Measurements from ENCODE around the gene SPTLC2. TPM values are rescaled to one million over a fixed set of nuclear protein-coding genes. Genes with fewer than 3 reads are reported as not detected.

SPTLC2 gene
- total RNA-seq, 2 experiments from 2014 or later, result 23.7 to 30.2 TPM

DNA sequence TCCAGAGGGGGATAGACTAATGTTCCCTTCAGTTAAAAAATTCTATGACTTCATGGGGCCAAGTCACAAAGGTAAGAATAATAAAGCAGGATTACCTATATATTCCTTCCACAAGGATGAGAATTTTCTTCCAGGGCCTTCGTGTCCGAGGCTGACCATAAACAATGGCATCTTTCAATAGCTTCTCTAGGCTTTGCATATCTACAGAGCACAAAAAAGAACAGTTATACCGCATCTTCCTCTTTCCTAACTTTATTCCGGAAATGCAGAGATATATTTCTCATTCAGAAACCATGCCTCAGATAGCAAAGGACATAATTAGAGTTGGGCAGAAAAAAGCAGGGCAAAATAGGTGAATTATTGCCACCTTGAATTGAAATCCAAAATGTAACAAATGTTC lies 59.5 kb downstream of the SPTLC2 start:
- intact Hi-C loops (cut with micrococcal nuclease), result no loop called here

GRCh38 chr14:77554816-77555599 lies 61.4 kb downstream of the SPTLC2 start:
- peak; percentile 12 for ATAC-seq
- no peak for DNase-seq
- no peaks in the 10 kb centered on the region for H3K9me3 Mint-ChIP-seq
- H3K36me3 Mint-ChIP-seq (ENCODE audit: low read depth), result peaks cover 35% of the 10 kb centered on the region
- peak overlapping the region; percentile 92 for H3K27ac Mint-ChIP-seq
- H3K4me1 Mint-ChIP-seq (ENCODE audit: low read depth), result peaks cover 17% of the 10 kb centered on the region
- POLR2A ChIA-PET, result interaction anchor here (1.9 kb wide), 1 partner anchor 55 kb away, joined by 4 read pairs; no protein-coding TSS in a partner anchor
- no peaks in the 10 kb centered on the region for H3K27me3 Mint-ChIP-seq
- CTCF ChIA-PET, result interaction anchor here (5.7 kb wide), 1 partner anchor 96 kb away, joined by 27 read pairs; no protein-coding TSS in a partner anchor
- no peak overlapping the region for H3K4me3 Mint-ChIP-seq
- TF ChIP-seq, protein P1, sequence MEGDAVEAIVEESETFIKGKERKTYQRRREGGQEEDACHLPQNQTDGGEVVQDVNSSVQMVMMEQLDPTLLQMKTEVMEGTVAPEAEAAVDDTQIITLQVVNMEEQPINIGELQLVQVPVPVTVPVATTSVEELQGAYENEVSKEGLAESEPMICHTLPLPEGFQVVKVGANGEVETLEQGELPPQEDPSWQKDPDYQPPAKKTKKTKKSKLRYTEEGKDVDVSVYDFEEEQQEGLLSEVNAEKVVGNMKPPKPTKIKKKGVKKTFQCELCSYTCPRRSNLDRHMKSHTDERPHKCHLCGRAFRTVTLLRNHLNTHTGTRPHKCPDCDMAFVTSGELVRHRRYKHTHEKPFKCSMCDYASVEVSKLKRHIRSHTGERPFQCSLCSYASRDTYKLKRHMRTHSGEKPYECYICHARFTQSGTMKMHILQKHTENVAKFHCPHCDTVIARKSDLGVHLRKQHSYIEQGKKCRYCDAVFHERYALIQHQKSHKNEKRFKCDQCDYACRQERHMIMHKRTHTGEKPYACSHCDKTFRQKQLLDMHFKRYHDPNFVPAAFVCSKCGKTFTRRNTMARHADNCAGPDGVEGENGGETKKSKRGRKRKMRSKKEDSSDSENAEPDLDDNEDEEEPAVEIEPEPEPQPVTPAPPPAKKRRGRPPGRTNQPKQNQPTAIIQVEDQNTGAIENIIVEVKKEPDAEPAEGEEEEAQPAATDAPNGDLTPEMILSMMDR (IDR thresholded peaks at IDR 0.05), result no peak
- intact Hi-C loops (cut with micrococcal nuclease), result no loop called here

More for the DNA sequence above, 59.5 kb downstream of the SPTLC2 start:
- no peaks in the 10 kb centered on the region for H3K27me3 Mint-ChIP-seq
- H3K4me1 Mint-ChIP-seq (ENCODE audit: low read depth), result peaks cover 17% of the 10 kb centered on the region
- DNase-seq (no peak), ATAC-seq (no peak)
- H3K27ac Mint-ChIP-seq, result peak overlapping the region; percentile 20
- peaks cover 31% of the 10 kb centered on the region for H3K36me3 Mint-ChIP-seq (ENCODE audit: low read depth)
- TF ChIP-seq, protein P1 (IDR thresholded peaks at IDR 0.05), result no peak
- no peaks in the 10 kb centered on the region for H3K9me3 Mint-ChIP-seq
- ChIA-PET CTCF (no interaction called here), POLR2A (no interaction called here)
- H3K4me3 Mint-ChIP-seq, result no peak overlapping the region

GRCh38 chr14:77554207-77554606 lies 62.2 kb downstream of the SPTLC2 start:
- peak overlapping the region; percentile 92 for H3K27ac Mint-ChIP-seq
- ChIA-PET CTCF (interaction anchor here (5.7 kb wide), 1 partner anchor 95 kb away, joined by 27 read pairs; no protein-coding TSS in a partner anchor), POLR2A (interaction anchor here (1.9 kb wide), 1 partner anchor 54 kb away, joined by 4 read pairs; no protein-coding TSS in a partner anchor)
- peak; percentile 51 for DNase-seq
- ATAC-seq, result peak; percentile 70
- no peaks in the 10 kb centered on the region for H3K9me3 Mint-ChIP-seq
- H3K4me1 Mint-ChIP-seq (ENCODE audit: low read depth), result peaks cover 17% of the 10 kb centered on the region
- no peaks in the 10 kb centered on the region for H3K27me3 Mint-ChIP-seq
- peaks cover 41% of the 10 kb centered on the region for H3K36me3 Mint-ChIP-seq (ENCODE audit: low read depth)
- intact Hi-C loops (cut with micrococcal nuclease), result no loop called here
- TF ChIP-seq, protein P1 (IDR thresholded peaks at IDR 0.05), result no peak
- H3K4me3 Mint-ChIP-seq, result no peak overlapping the region

GRCh38 chr14:77549451-77549850 lies 67.0 kb downstream of the SPTLC2 start:
- Mint-ChIP-seq H3K4me3 (no peak overlapping the region), H3K9me3 (no peaks in the 10 kb centered on the region), H3K27me3 (no peaks in the 10 kb centered on the region), H3K36me3 (ENCODE audit: low read depth) (peaks cover 33% of the 10 kb centered on the region), H3K27ac (no peak overlapping the region), H3K4me1 (ENCODE audit: low read depth) (peaks cover 8% of the 10 kb centered on the region)
- TF ChIP-seq, protein P1 (IDR thresholded peaks at IDR 0.05), result no peak
- intact Hi-C loops (cut with micrococcal nuclease), result no loop called here
- no peak for ATAC-seq
- no peak for DNase-seq
- POLR2A ChIA-PET, result interaction anchor here (1.2 kb wide), 1 partner anchor 93 kb away, joined by 3 read pairs; no protein-coding TSS in a partner anchor
- CTCF ChIA-PET, result interaction anchor here (1.0 to 5.7 kb wide), 5 partner anchors 9 to 248 kb away, joined by 3 to 27 read pairs (median 3); no protein-coding TSS in a partner anchor
